NCI-H2227 (cell line): Measurements from ENCODE around the gene HMCN2.
"Not testable (repeated sequence)": the region's sequence is repeated elsewhere in the genome, so short reads cannot be mapped to it uniquely, and the experiment has no call there.

Experiments
- DNase-seq: peaks from one replicate; lab custom pipeline; 2025; ENCODE audit not compliant: unreplicated experiment; lab: John Stamatoyannopoulos, UW

The HMCN2 gene

GRCh38 chr9:130237763-130238524, 27.6 kb upstream of the HMCN2 start:
- DNase-seq = no peak

GRCh38 chr9:130239363-130239695, 26.2 kb upstream of the HMCN2 start:
- DNase-seq = no peak

- no peak for DNase-seq
Measured at GRCh38 chr9:130239741-130240241, 25.8 kb upstream of the HMCN2 start.

- DNase-seq = peak; percentile 58
Measured at GRCh38 chr9:130240410-130241197, 25.0 kb upstream of the HMCN2 start.

- no peak for DNase-seq
Measured at GRCh38 chr9:130241198-130241535, 24.4 kb upstream of the HMCN2 start.

GRCh38 chr9:130242270-130243014, 23.1 kb upstream of the HMCN2 start:
- DNase-seq = no peak

GRCh38 chr9:130243015-130243881, 22.3 kb upstream of the HMCN2 start:
- peak; percentile 41 for DNase-seq

GRCh38 chr9:130243882-130244170, 21.7 kb upstream of the HMCN2 start:
- no peak for DNase-seq

GRCh38 chr9:130244548-130245165, 20.9 kb upstream of the HMCN2 start:
- DNase-seq = no peak

GRCh38 chr9:130245474-130245873, 20.1 kb upstream of the HMCN2 start:
- no peak for DNase-seq

- no peak for DNase-seq
Measured at GRCh38 chr9:130246126-130246525, 19.4 kb upstream of the HMCN2 start.

- DNase-seq = no peak
Measured at GRCh38 chr9:130254747-130255630, 10.6 kb upstream of the HMCN2 start.

GRCh38 chr9:130255631-130256134, 9.9 kb upstream of the HMCN2 start:
- no peak for DNase-seq

GRCh38 chr9:130256644-130257043, 8.9 kb upstream of the HMCN2 start:
- no peak for DNase-seq

- DNase-seq = not testable (repeated sequence)
Measured at GRCh38 chr9:130258137-130258536, 7.4 kb upstream of the HMCN2 start.

GRCh38 chr9:130259044-130259443, 6.5 kb upstream of the HMCN2 start:
- DNase-seq = no peak

GRCh38 chr9:130260816-130261765, 4.5 kb upstream of the HMCN2 start:
- no peak for DNase-seq

- DNase-seq = no peak
Measured at GRCh38 chr9:130262061-130262745, 3.4 kb upstream of the HMCN2 start.
